H9 (cell line): Measurements from ENCODE around the gene FBRSL1. TPM values are rescaled to one million over a fixed set of nuclear protein-coding genes. Genes with fewer than 3 reads are reported as not detected.

Source experiments
- DNase-seq: peaks from one replicate; pipeline ENCODE4 v3.0.0-alpha.2; 2017
- H2AFZ ChIP-seq: one replicate; pipeline ENCODE4 v1.6.1; 2013; ENCODE audit warnings: mild to moderate bottlenecking, low read length, control low read depth, moderate library complexity
- H2AK5ac ChIP-seq: 2 replicates; pipeline ENCODE4 v1.6.1; 2013; ENCODE audit warnings: low read length, control low read depth, mixed read lengths; ENCODE audit not compliant: insufficient read length
- H2BK120ac ChIP-seq: one replicate; pipeline ENCODE4 v1.6.1; 2013; ENCODE audit warnings: low read depth, mild to moderate bottlenecking, low read length, control low read depth, inconsistent platforms; ENCODE audit not compliant: poor library complexity, severe bottlenecking
- H2BK12ac ChIP-seq: 2 replicates; pipeline ENCODE4 v1.6.1; 2013; ENCODE audit warnings: low read length, control low read depth, mixed read lengths, low read depth; ENCODE audit not compliant: insufficient read length
- H2BK15ac ChIP-seq: 2 replicates; pipeline ENCODE4 v1.6.1; 2013; ENCODE audit warnings: low read depth, low read length, control low read depth
- H2BK20ac ChIP-seq: one replicate; pipeline ENCODE4 v1.6.1; 2013; ENCODE audit warnings: low read depth, mild to moderate bottlenecking, low read length, control low read depth, inconsistent platforms; ENCODE audit not compliant: poor library complexity, severe bottlenecking
- H2BK5ac ChIP-seq: 2 replicates; pipeline ENCODE4 v1.6.1; 2013; ENCODE audit warnings: low read length, control low read depth, mixed read lengths; ENCODE audit not compliant: insufficient read length
- H3K14ac ChIP-seq: 2 replicates; pipeline ENCODE4 v1.6.1; 2013; ENCODE audit warnings: low read length, control low read depth; ENCODE audit not compliant: insufficient read depth
- H3K18ac ChIP-seq: 2 replicates; pipeline ENCODE4 v1.6.1; 2013; ENCODE audit warnings: low read depth, mild to moderate bottlenecking, mixed read lengths, low read length, control low read depth; ENCODE audit not compliant: insufficient read length
- H3K23ac ChIP-seq: 2 replicates; pipeline ENCODE4 v1.6.1; 2013; ENCODE audit warnings: low read length, control low read depth, mixed read lengths, low read depth; ENCODE audit not compliant: insufficient read length
- H3K23me2 ChIP-seq: 2 replicates; pipeline ENCODE4 v1.6.1; 2013; ENCODE audit warnings: low read depth, mild to moderate bottlenecking, mixed read lengths, low read length, control low read depth; ENCODE audit not compliant: insufficient read length, poor library complexity, severe bottlenecking
- H3K27ac ChIP-seq: 2 replicates; pipeline ENCODE4 v1.5.1; 2013; ENCODE audit warnings: low read length, control low read depth, mixed read lengths, low read depth; ENCODE audit not compliant: insufficient read length
- H3K27me3 ChIP-seq: 2 replicates; pipeline ENCODE4 v1.6.1; 2013; ENCODE audit warnings: low read length, control low read depth, inconsistent platforms; ENCODE audit not compliant: insufficient read depth
- H3K4ac ChIP-seq: 2 replicates; pipeline ENCODE4 v1.6.1; 2013; ENCODE audit warnings: low read depth, mild to moderate bottlenecking, control low read depth, inconsistent platforms, low read length, moderate library complexity
- H3K4me1 ChIP-seq: 2 replicates; pipeline ENCODE4 v1.6.1; 2013; ENCODE audit warnings: low read length, control low read depth, inconsistent platforms; ENCODE audit not compliant: insufficient read depth
- H3K4me2 ChIP-seq: 2 replicates; pipeline ENCODE4 v1.6.1; 2013; ENCODE audit warnings: low read length, control low read depth, mixed read lengths; ENCODE audit not compliant: insufficient read length, insufficient read depth
- H3K56ac ChIP-seq: 2 replicates; pipeline ENCODE4 v1.6.1; 2013; ENCODE audit warnings: low read depth, mild to moderate bottlenecking, mixed read lengths, low read length, control low read depth; ENCODE audit not compliant: insufficient read length
- H3K79me1 ChIP-seq: 2 replicates; pipeline ENCODE4 v1.6.1; 2013; ENCODE audit warnings: low read depth, mild to moderate bottlenecking, moderate library complexity, low read length, control low read depth, inconsistent platforms; ENCODE audit not compliant: insufficient read depth, poor library complexity, severe bottlenecking
- H3K79me2 ChIP-seq: 2 replicates; pipeline ENCODE4 v1.6.1; 2013; ENCODE audit warnings: low read length, control low read depth, inconsistent platforms; ENCODE audit not compliant: insufficient read depth
- H3K9ac ChIP-seq: 2 replicates; pipeline ENCODE4 v1.6.1; 2013; ENCODE audit warnings: low read length, control low read depth, mixed read lengths; ENCODE audit not compliant: insufficient read length; ENCODE audit errors: extremely low read depth
- H3K9me3 ChIP-seq: one replicate; pipeline ENCODE4 v1.6.1; 2013; ENCODE audit warnings: low read depth, low read length, inconsistent platforms; ENCODE audit not compliant: control insufficient read depth
- H3T11ph ChIP-seq: one replicate; pipeline ENCODE4 v1.6.1; 2013; ENCODE audit warnings: mild to moderate bottlenecking, low read length, control low read depth, inconsistent platforms
- H4K20me1 ChIP-seq: one replicate; pipeline ENCODE4 v1.6.1; 2013; ENCODE audit not compliant: control insufficient read depth, insufficient read length, insufficient read depth
- H4K5ac ChIP-seq: 2 replicates; pipeline ENCODE4 v1.6.1; 2013; ENCODE audit warnings: low read depth, mild to moderate bottlenecking, mixed read lengths, low read length, control low read depth; ENCODE audit not compliant: insufficient read length
- H4K8ac ChIP-seq: replicated peaks from 2 replicates; pipeline ENCODE4 v1.6.1; 2013; ENCODE audit warnings: low read length, control low read depth, mixed read lengths, low read depth; ENCODE audit not compliant: insufficient read length
- H4K91ac ChIP-seq: 2 replicates; pipeline ENCODE4 v1.6.1; 2013; ENCODE audit warnings: low read depth, mild to moderate bottlenecking, moderate library complexity, mixed read lengths, low read length, control low read depth; ENCODE audit not compliant: insufficient read length
- H3K27ac Mint-ChIP-seq, 3 experiments: 2 replicates in 2 of 3; 3 replicates in 1 of 3; pipeline ENCODE4 v1.8.0; 2020 to 2021; ENCODE audit warnings: mixed read lengths in 3 of 3, mild to moderate bottlenecking in 1 of 3, moderate library complexity in 1 of 3
- H3K27me3 Mint-ChIP-seq: 2 replicates; pipeline ENCODE4 v1.8.0; 2021; ENCODE audit warnings: low read depth, mild to moderate bottlenecking, moderate library complexity, mixed read lengths
- H3K36me3 Mint-ChIP-seq, 3 experiments: 2 replicates in 2 of 3; 3 replicates in 1 of 3; pipeline ENCODE4 v1.8.0; 2020 to 2021; ENCODE audit warnings: low read depth in 3 of 3, mixed read lengths in 3 of 3; ENCODE audit not compliant: insufficient read depth in 1 of 3
- H3K4me1 Mint-ChIP-seq, 2 experiments: 2 replicates each; pipeline ENCODE4 v1.8.0; 2020; ENCODE audit warnings: mixed read lengths in 2 of 2
- H3K4me3 Mint-ChIP-seq, 2 experiments: 2 replicates in 1 of 2; 3 replicates in 1 of 2; pipeline ENCODE4 v1.8.0; 2020 to 2021; ENCODE audit warnings: mild to moderate bottlenecking in 2 of 2, mixed read lengths in 2 of 2, moderate library complexity in 1 of 2
- H3K9me3 Mint-ChIP-seq, 2 experiments: 2 replicates in 1 of 2; 3 replicates in 1 of 2; pipeline ENCODE4 v1.8.0; 2020; ENCODE audit warnings: mild to moderate bottlenecking in 2 of 2, mixed read lengths in 2 of 2, moderate library complexity in 1 of 2
- CTCF ChIP-seq: fragments of 200-600 bp; sonication (generic); conservative IDR thresholded peaks from 3 replicates; pipeline ENCODE4 v1.8.0; 2021; ENCODE audit warnings: antibody characterized with exemption, mild to moderate bottlenecking
- WGBS: extraction: QIAGEN DNeasy Blood & Tissue Kit; methylation state at CpG from one replicate; pipeline ENCODE4 v1.1.7; 2013; ENCODE audit warnings: missing lambda C conversion rate, low lambda C conversion rate, mixed read lengths; ENCODE audit not compliant: insufficient read length; ENCODE audit errors: extremely low coverage; 5-methylcytosine and 5-hydroxymethylcytosine counted together
- total RNA-seq: library from RNA; stranded (reverse); gene quantifications from 2 replicates; pipeline ENCODE4 v1.2.1, GENCODE V29; 2021

Gene FBRSL1
- total RNA-seq, 1 experiment from 2014 or later, result 90.8 TPM

GRCh38 chr12:132477017-132477702 lies 12.8 kb upstream of the FBRSL1 start:
- no peak overlapping the region for H3K23ac ChIP-seq
- H3K79me1 ChIP-seq, result no peaks in the 10 kb centered on the region
- H3K9ac ChIP-seq, result no peak overlapping the region
- peaks cover 0 to 2% of the 10 kb centered on the region in 2 experiments; a peak in 2 of 4 replicates for H3K4me1 Mint-ChIP-seq
- no peak for DNase-seq
- H3K4me3 Mint-ChIP-seq, result no peak overlapping the region
- peaks cover 3% of the 10 kb centered on the region for H4K20me1 ChIP-seq
- H3K14ac ChIP-seq, result no peak overlapping the region
- no peaks in the 10 kb centered on the region for H3K9me3 ChIP-seq
- H2BK5ac ChIP-seq, result no peak overlapping the region
- no peak overlapping the region for H4K91ac ChIP-seq
- no peak overlapping the region for H2BK120ac ChIP-seq
- H3K27ac Mint-ChIP-seq, result no peak overlapping the region
- no peak overlapping the region for H3K4me2 ChIP-seq
- no peak overlapping the region for H2BK20ac ChIP-seq
- peaks cover 5% of the 10 kb centered on the region; the same call in 1 of the 2 replicates for H3K27me3 ChIP-seq
- TF ChIP-seq CTCF, result no peak
- H3K9me3 Mint-ChIP-seq, result peaks cover 9 to 10% of the 10 kb centered on the region in 2 experiments
- no peaks in the 10 kb centered on the region for H3K23me2 ChIP-seq
- H2BK15ac ChIP-seq, result no peak overlapping the region
- no CpG with 5 or more reads among the region's 14 CpGs for WGBS
- H3K27ac ChIP-seq, result no peak overlapping the region
- H3K79me2 ChIP-seq, result no peaks in the 10 kb centered on the region
- H2AFZ ChIP-seq, result no peak overlapping the region
- no peaks in the 10 kb centered on the region; the same call in 1 of the 2 replicates for H3K4me1 ChIP-seq
- no peak overlapping the region for H2BK12ac ChIP-seq
- peaks cover 0 to 6% (median 4%) of the 10 kb centered on the region in 3 experiments; a peak in 5 of 7 replicates for H3K36me3 Mint-ChIP-seq
- H3K56ac ChIP-seq, result no peak overlapping the region
- no peak overlapping the region for H3T11ph ChIP-seq
- no peak overlapping the region for H3K4ac ChIP-seq
- no peak overlapping the region for H4K8ac ChIP-seq
- H3K27me3 Mint-ChIP-seq, result peaks cover 73% of the 10 kb centered on the region
- no peak overlapping the region for H4K5ac ChIP-seq
- H2AK5ac ChIP-seq, result no peak overlapping the region
- H3K18ac ChIP-seq, result no peak overlapping the region
